Thyroid gland (tissue), 4 donors: Measurements from ENCODE around the gene RDX. TPM values are rescaled to one million over a fixed set of nuclear protein-coding genes. Genes with fewer than 3 reads are reported as not detected.
"Not testable (repeated sequence)": the region's sequence is repeated elsewhere in the genome, so short reads cannot be mapped to it uniquely, and the experiment has no call there.

Experiments used
- DNase-seq, 2 donors: peaks; one replicate each; pipeline ENCODE4 v3.0.0-alpha.2; 2019
- H3K27ac ChIP-seq, 3 donors: fragments of 200-600 bp; sonication (generic); 1 replicate in 2 of 3; 2 replicates in 1 of 3; pipeline ENCODE4 v1.5.1; 2016 to 2019; ENCODE audit warnings: mild to moderate bottlenecking in 1 of 3, moderate library complexity in 1 of 3
- H3K27me3 ChIP-seq: fragments of 200-600 bp; sonication (generic); one replicate; pipeline ENCODE4 v1.5.1; 2019
- H3K36me3 ChIP-seq, 2 donors: fragments of 200-600 bp; sonication (generic); one replicate each; pipeline ENCODE4 v1.5.1; 2016 to 2019
- H3K4me1 ChIP-seq, 2 donors: fragments of 200-600 bp; sonication (generic); one replicate each; pipeline ENCODE4 v1.5.1; 2017 to 2019
- H3K4me3 ChIP-seq, 3 donors: fragments of 200-600 bp; sonication (generic); replicated peaks in 1 of 3; 1 replicate in 2 of 3; 2 replicates in 1 of 3; pipeline ENCODE4 v1.5.1; 2016; ENCODE audit warnings: mild to moderate bottlenecking in 1 of 3
- H3K9me3 ChIP-seq: fragments of 200-600 bp; sonication (generic); one replicate; pipeline ENCODE4 v1.5.1; 2017
- CTCF ChIP-seq, 6 experiments: fragments of 200-600 bp in 3 of 6; fragments of 450-650 bp in 3 of 6; sonication (generic) in 3 of 6; IDR thresholded peaks; one replicate each; pipeline ENCODE4 v1.5.1; 2016 to 2019; ENCODE audit warnings: antibody characterized with exemption in 6 of 6, mild to moderate bottlenecking in 2 of 6, inconsistent platforms in 1 of 6, moderate library complexity in 1 of 6
- POLR2A ChIP-seq, 2 donors: fragments of 450-650 bp; IDR thresholded peaks; one replicate each; pipeline ENCODE4 v1.6.1; 2017; ENCODE audit warnings: antibody characterized with exemption in 2 of 2, mild to moderate bottlenecking in 2 of 2, moderate library complexity in 1 of 2
- WGBS, 2 donors: methylation state at CpG; one replicate each; pipeline ENCODE4 v1.1.5; 2017; 5-methylcytosine and 5-hydroxymethylcytosine counted together
- intact Hi-C: fragments of 100-400 bp; cut with DNase I; formaldehyde crosslinking; loops from one replicate; pipeline ENCODE4 v1.15.1; 2023
- total RNA-seq, 4 donors: library from RNA; depleted of rRNA; stranded (reverse); fragments of >200 nt; gene quantifications; one replicate each; pipeline ENCODE4 v1.2.3, GENCODE V29; 2016

RDX gene
- total RNA-seq, 4 donors from 2014 or later: 83.2 to 138 (median 107) TPM

DNA sequence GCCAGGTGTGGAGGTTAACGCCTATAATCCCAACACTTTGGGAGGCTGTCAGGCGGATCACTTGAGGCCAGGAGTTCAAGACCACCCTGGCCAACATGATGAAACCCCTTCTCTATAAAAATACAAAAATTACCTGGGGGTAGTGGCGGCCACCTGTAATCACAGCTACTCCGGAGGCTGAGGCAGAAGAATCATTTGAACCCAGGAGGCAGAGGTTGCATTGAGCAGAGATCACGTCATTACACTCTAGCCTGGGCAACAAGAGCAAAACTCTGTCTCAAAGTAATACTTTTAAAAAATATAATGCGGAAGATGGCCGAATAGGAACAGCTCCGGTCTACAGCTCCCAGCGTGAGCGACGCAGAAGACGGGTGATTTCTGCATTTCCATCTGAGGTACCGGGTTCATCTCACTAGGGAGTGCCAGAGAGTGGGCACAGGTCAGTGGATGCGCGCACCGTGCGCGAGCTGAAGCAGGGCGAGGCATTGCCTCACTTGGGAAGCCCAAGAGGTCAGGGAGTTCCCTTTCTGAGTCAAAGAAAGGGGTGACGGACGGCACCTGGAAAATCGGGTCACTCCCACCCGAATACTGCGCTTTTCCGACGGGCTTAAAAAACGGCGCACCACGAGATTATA lies 87.6 kb downstream of the RDX start:
- H3K27me3 ChIP-seq, H3K27ac ChIP-seq, H3K4me1 ChIP-seq, H3K4me3 ChIP-seq, H3K9me3 ChIP-seq, intact Hi-C loops, H3K36me3 ChIP-seq: not testable (repeated sequence)
- peak; percentile 29 to 42 for DNase-seq
- 60 to 70% methylated on average over 23 to 29 of the region's 29 CpGs for WGBS, 2 donors
- peak in 1 of 6 experiments; percentile 7 for TF ChIP-seq CTCF (IDR thresholded peaks at IDR 0.05)

DNA sequence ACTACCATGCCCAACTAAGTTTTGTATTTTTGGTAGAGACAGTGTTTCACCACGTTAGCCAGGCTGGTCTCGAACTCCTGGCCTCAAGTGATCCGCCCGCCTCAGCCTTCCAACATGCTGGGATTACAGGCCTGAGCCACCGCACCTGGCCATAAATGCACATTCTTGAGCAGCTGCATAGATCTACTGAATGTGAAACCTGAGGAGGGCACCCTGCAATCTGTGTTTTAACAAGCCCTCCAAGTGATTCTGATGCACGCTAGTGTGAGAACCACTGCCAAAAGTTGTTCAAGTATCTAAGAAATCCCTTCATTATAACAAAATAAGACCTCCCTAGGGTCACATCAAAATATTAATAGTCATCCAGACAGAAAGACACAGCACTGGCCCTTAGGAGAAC lies 89.3 kb downstream of the RDX start:
- no peak overlapping the region for H3K4me3 ChIP-seq
- TF ChIP-seq CTCF (IDR thresholded peaks at IDR 0.05) (no peak), POLR2A (IDR thresholded peaks at IDR 0.05) (no peak)
- intact Hi-C loops: no loop called here
- no peaks in the 10 kb centered on the region for H3K36me3 ChIP-seq
- H3K4me1 ChIP-seq: no peaks in the 10 kb centered on the region
- 91 to 97% methylated on average over 6 of the region's 6 CpGs for WGBS, 2 donors
- no peak overlapping the region for H3K27ac ChIP-seq
- no peak for DNase-seq
- no peaks in the 10 kb centered on the region for H3K9me3 ChIP-seq
- no peaks in the 10 kb centered on the region for H3K27me3 ChIP-seq

DNA sequence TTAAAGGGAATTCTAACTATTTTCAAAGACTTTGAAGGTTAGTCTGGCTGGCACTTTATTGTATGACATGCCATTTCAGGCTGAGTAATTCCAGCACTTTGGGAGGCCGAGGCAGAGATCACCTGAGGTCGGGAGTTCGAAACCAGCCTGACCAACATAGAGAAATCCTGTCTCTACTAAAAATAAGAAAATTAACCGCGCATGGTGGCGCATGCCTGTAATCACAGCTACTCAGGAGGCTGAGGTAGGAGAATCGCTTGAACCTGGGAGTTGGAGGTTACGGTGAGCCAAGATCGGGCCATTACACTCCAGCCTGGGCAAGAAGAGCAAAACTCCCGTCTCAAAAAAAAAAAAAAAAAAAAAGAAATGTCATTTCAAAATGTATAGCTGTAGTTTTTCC lies 95.6 kb downstream of the RDX start:
- 89 to 90% methylated on average over 10 of the region's 10 CpGs for WGBS, 2 donors

DNA sequence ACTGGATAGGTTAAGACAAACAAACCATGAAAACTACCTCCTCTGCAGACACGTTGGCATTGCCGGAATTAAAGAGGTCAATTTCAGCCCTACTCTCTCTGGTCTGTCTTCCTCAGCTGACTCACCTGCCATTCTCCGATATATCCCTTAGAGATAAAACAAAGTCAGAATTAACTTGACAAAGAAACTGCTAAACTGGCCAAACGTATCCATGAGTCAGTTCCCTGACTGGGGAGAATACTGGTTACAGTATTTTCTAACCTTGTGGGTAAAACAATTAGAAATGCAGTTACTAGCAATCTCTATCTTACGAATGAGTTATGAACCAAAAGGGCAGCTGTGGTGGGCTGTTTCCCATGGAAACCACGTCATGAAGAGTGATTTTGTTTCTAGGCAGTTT lies 96.2 kb downstream of the RDX start:
- intact Hi-C loops: loop anchor here (5.0 kb wide), 2 partner anchors 177 to 227 kb away; partner anchors contain the start of gene FDX1
- no peaks in the 10 kb centered on the region for H3K36me3 ChIP-seq
- WGBS, 2 donors: 88 to 91% methylated on average over 6 of the region's 6 CpGs
- no peak overlapping the region for H3K27ac ChIP-seq
- no peak overlapping the region for H3K4me3 ChIP-seq
- DNase-seq: no peak
- TF ChIP-seq CTCF (IDR thresholded peaks at IDR 0.05) (no peak), POLR2A (IDR thresholded peaks at IDR 0.05) (no peak)
- no peaks in the 10 kb centered on the region for H3K27me3 ChIP-seq
- no peaks in the 10 kb centered on the region for H3K9me3 ChIP-seq
- H3K4me1 ChIP-seq: no peaks in the 10 kb centered on the region

More for the DNA sequence above, 95.6 kb downstream of the RDX start:
- TF ChIP-seq CTCF (IDR thresholded peaks at IDR 0.05): no peak
- TF ChIP-seq POLR2A (IDR thresholded peaks at IDR 0.05): no peak
- intact Hi-C loops: loop anchor here (5.0 kb wide), 2 partner anchors 176 to 226 kb away; partner anchors contain the start of gene FDX1
- Histone ChIP-seq H3K4me3 (no peak overlapping the region), H3K27me3 (no peaks in the 10 kb centered on the region), H3K27ac (no peak overlapping the region), H3K9me3 (no peaks in the 10 kb centered on the region), H3K4me1 (no peaks in the 10 kb centered on the region), H3K36me3 (no peaks in the 10 kb centered on the region)
- no peak for DNase-seq

- Histone ChIP-seq H3K27me3 (no peaks in the 10 kb centered on the region), H3K27ac (no peak overlapping the region), H3K4me1 (no peaks in the 10 kb centered on the region), H3K4me3 (no peak overlapping the region), H3K36me3 (no peaks in the 10 kb centered on the region), H3K9me3 (no peaks in the 10 kb centered on the region)
- intact Hi-C loops: no loop called here
- no peak for DNase-seq
- WGBS, 2 donors: 67 to 78% methylated on average over 4 of the region's 4 CpGs
- TF ChIP-seq CTCF (IDR thresholded peaks at IDR 0.05) (no peak), POLR2A (IDR thresholded peaks at IDR 0.05) (no peak)
Observed at GRCh38 chr11:110199184-110199981, 97.0 kb downstream of the RDX start.
